ENCODE results near the gene TIMM44. TPM values are rescaled to one million over a fixed set of nuclear protein-coding genes. Genes with fewer than 3 reads are reported as not detected.

TIMM44 gene
- total and polyA plus RNA-seq, 4 donors = 17.7 to 35.8 (median 26.6) TPM

- Histone ChIP-seq H3K27me3 (ENCODE audit: control insufficient read depth in 4 of 4, insufficient read depth in 4 of 4, low read length in 3 of 4) (no peaks in the 10 kb centered on the region), H3K4me3 (ENCODE audit: low read depth in 1 of 3, low read length in 3 of 3) (no peak overlapping the region), H3K4me1 (ENCODE audit: control insufficient read depth in 4 of 4, insufficient read depth in 4 of 4, low read length in 3 of 4) (peaks cover 16 to 49% (median 40%) of the 10 kb centered on the region in 4 donors), H3K36me3 (ENCODE audit: control insufficient read depth in 4 of 4, insufficient read depth in 3 of 4, low read depth in 1 of 4, low read length in 3 of 4) (peaks cover 14 to 32% (median 22%) of the 10 kb centered on the region in 4 donors), H3K27ac (ENCODE audit: low read depth in 1 of 2, low read length in 2 of 2) (peak overlapping the region in 1 of 2 donors; percentile 19), H3K9me3 (ENCODE audit: control insufficient read depth in 4 of 4, low read length in 3 of 4) (no peaks in the 10 kb centered on the region), H3K9ac (ENCODE audit: low read depth in 1 of 2, low read length in 2 of 2) (no peak overlapping the region)
- TF ChIP-seq RXRA (IDR thresholded peaks at IDR 0.05) = peak in 1 of 2 donors; percentile 23
- TF ChIP-seq, protein P1, sequence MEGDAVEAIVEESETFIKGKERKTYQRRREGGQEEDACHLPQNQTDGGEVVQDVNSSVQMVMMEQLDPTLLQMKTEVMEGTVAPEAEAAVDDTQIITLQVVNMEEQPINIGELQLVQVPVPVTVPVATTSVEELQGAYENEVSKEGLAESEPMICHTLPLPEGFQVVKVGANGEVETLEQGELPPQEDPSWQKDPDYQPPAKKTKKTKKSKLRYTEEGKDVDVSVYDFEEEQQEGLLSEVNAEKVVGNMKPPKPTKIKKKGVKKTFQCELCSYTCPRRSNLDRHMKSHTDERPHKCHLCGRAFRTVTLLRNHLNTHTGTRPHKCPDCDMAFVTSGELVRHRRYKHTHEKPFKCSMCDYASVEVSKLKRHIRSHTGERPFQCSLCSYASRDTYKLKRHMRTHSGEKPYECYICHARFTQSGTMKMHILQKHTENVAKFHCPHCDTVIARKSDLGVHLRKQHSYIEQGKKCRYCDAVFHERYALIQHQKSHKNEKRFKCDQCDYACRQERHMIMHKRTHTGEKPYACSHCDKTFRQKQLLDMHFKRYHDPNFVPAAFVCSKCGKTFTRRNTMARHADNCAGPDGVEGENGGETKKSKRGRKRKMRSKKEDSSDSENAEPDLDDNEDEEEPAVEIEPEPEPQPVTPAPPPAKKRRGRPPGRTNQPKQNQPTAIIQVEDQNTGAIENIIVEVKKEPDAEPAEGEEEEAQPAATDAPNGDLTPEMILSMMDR (IDR thresholded peaks at IDR 0.05; ENCODE audit: low read depth, low read length, missing input control) = no peak
- WGBS = 73% methylated on average over 10 of the region's 10 CpGs
- no peak for DNase-seq (ENCODE audit: low spot score)
Observed at GRCh38 chr19:7992575-7992974, 49.1 kb upstream of the TIMM44 start.

- no peak overlapping the region for H3K4me3 ChIP-seq (ENCODE audit: low read depth in 1 of 3, low read length in 3 of 3)
- H3K9me3 ChIP-seq (ENCODE audit: control insufficient read depth in 4 of 4, low read length in 3 of 4) = no peaks in the 10 kb centered on the region
- no peak for DNase-seq (ENCODE audit: low spot score)
- H3K36me3 ChIP-seq (ENCODE audit: control insufficient read depth in 4 of 4, insufficient read depth in 3 of 4, low read depth in 1 of 4, low read length in 3 of 4) = peaks cover 17 to 36% (median 26%) of the 10 kb centered on the region in 4 donors
- no peak for TF ChIP-seq RAD21 (IDR thresholded peaks at IDR 0.05)
- no peak for TF ChIP-seq ATF3 (IDR thresholded peaks at IDR 0.05)
- TF ChIP-seq SP1 (IDR thresholded peaks at IDR 0.05) = no peak
- no peak for TF ChIP-seq TAF1 (conservative IDR thresholded peaks at IDR 0.05)
- no peak for TF ChIP-seq ZBTB33 (IDR thresholded peaks at IDR 0.05)
- no peak for TF ChIP-seq JUND (IDR thresholded peaks at IDR 0.05)
- TF ChIP-seq NR2F2 (IDR thresholded peaks at IDR 0.05) = no peak
- no peak for TF ChIP-seq REST (IDR thresholded peaks at IDR 0.05)
- H3K4me1 ChIP-seq (ENCODE audit: control insufficient read depth in 4 of 4, insufficient read depth in 4 of 4, low read length in 3 of 4) = peaks cover 10 to 40% (median 26%) of the 10 kb centered on the region in 4 donors
- no peak overlapping the region for H3K9ac ChIP-seq (ENCODE audit: low read depth in 1 of 2, low read length in 2 of 2)
- H3K27ac ChIP-seq (ENCODE audit: low read depth in 1 of 2, low read length in 2 of 2) = no peak overlapping the region
- H3K27me3 ChIP-seq (ENCODE audit: control insufficient read depth in 4 of 4, insufficient read depth in 4 of 4, low read length in 3 of 4) = no peaks in the 10 kb centered on the region
- WGBS = 95% methylated on average over 12 of the region's 12 CpGs
Observed at GRCh38 chr19:7989071-7989575, 45.7 kb upstream of the TIMM44 start.
